ENCODE data around the gene CACYBP. TPM values are rescaled to one million over a fixed set of nuclear protein-coding genes. Genes with fewer than 3 reads are reported as not detected.

The CACYBP gene
- total RNA-seq, 1 experiment from 2014 or later, result 194 TPM

DNA sequence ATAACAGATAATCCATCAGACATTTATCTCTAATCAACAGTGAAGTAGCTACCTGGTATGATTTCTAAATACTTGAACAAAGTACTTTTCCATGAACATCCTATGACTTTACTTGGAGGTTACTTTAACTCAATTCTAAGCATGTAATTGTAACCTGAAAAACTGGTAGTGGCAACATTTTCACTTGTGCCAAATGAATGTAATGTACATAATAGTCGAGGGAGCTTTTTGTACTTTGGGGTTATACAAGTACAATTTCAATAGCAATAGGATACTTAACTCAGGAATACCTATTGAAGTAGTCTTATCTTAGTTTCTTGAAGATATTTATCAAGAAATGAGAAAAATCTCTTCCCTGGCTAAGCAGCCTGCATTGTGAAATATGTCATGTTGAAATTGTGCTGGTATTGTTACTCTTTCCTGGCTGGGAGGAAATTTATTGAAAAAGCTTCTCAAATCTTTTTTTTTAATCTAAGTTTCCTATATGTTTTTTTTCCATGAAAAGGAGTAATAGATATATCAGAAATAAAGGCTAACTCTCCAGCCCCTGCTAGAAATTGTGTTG is 33.7 kb upstream of the CACYBP start:
- Histone ChIP-seq H2AFZ (ENCODE audit: low read depth, low read length, poor library complexity, severe bottlenecking) (no peak overlapping the region), H3K4me1 (ENCODE audit: control insufficient read depth in 1 of 2, insufficient read depth in 2 of 2, low read length in 2 of 2) (peaks cover 0 to 2% of the 10 kb centered on the region in 2 experiments; a peak in 1 of 4 replicates), H3K36me3 (ENCODE audit: control insufficient read depth in 1 of 2, insufficient read depth in 2 of 2, low read length in 2 of 2) (no peaks in the 10 kb centered on the region), H3K4me2 (ENCODE audit: low read length) (no peak overlapping the region), H3K9me2 (ENCODE audit: insufficient read depth) (no peaks in the 10 kb centered on the region), H3K27me3 (ENCODE audit: insufficient read depth, low read length) (no peaks in the 10 kb centered on the region), H3K27ac (ENCODE audit: low read depth, low read length) (no peak overlapping the region), H3K9ac (ENCODE audit: low read length) (no peak overlapping the region), H4K20me1 (ENCODE audit: insufficient read depth) (no peaks in the 10 kb centered on the region), H3K4me3 (replicated peaks in 1 of 2; ENCODE audit: low read depth in 1 of 2, low read length in 2 of 2) (no peak overlapping the region), H3K79me2 (ENCODE audit: insufficient read depth, low read length) (no peaks in the 10 kb centered on the region), H3K9me3 (ENCODE audit: control insufficient read depth in 1 of 2, insufficient read depth in 1 of 2, low read depth in 1 of 2, low read length in 2 of 2) (no peaks in the 10 kb centered on the region)
- intact Hi-C loops (cut with micrococcal nuclease), result no loop called here
- no TSS peak for BruUV-seq (replicated peaks)
- no peak for DNase-seq (ENCODE audit: low read depth, low spot score)
- CTCF ChIA-PET, result no interaction called here
- ATAC-seq, result no peak
- RAD21 ChIA-PET (ENCODE audit: low non-redundant PET in 1 of 2, low total read pairs in 2 of 2, uncharacterized antibody in 2 of 2, unreplicated experiment in 2 of 2), result no interaction called here
- POLR2A ChIA-PET, result no interaction called here
- TF ChIP-seq FOSL1 (IDR thresholded peaks at IDR 0.05; ENCODE audit: low read depth), result no peak
- TF ChIP-seq, protein P1, sequence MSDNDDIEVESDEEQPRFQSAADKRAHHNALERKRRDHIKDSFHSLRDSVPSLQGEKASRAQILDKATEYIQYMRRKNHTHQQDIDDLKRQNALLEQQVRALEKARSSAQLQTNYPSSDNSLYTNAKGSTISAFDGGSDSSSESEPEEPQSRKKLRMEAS (IDR thresholded peaks at IDR 0.05), result no peak
- no peak for TF ChIP-seq CBX3 (IDR thresholded peaks at IDR 0.05; ENCODE audit: low read depth)
- TF ChIP-seq TCF7L2 (IDR thresholded peaks at IDR 0.05; ENCODE audit: borderline replicate concordance, extremely low read depth, insufficient read depth, insufficient read length), result no peak
- no peak for TF ChIP-seq POLR2A (IDR thresholded peaks at IDR 0.05; ENCODE audit: borderline replicate concordance, extremely low read depth, insufficient read depth, insufficient read length)
- no peak for TF ChIP-seq JUND (IDR thresholded peaks at IDR 0.05)
- no peak for TF ChIP-seq RAD21 (IDR thresholded peaks at IDR 0.05; ENCODE audit: low read depth)
- no peak for TF ChIP-seq ELF1 (IDR thresholded peaks at IDR 0.05; ENCODE audit: borderline replicate concordance, low read depth)
- no peak for TF ChIP-seq POLR2AphosphoS5 (IDR thresholded peaks at IDR 0.05; ENCODE audit: low read depth, low read length)
- TF ChIP-seq SIN3A (IDR thresholded peaks at IDR 0.05; ENCODE audit: low read depth), result no peak
- no peak for TF ChIP-seq ZNF274 (IDR thresholded peaks at IDR 0.05; ENCODE audit: low read depth, low read length)
- TF ChIP-seq ZFX (IDR thresholded peaks at IDR 0.05), result no peak
- no peak for TF ChIP-seq YY1 (IDR thresholded peaks at IDR 0.05; ENCODE audit: extremely low read depth, insufficient replicate concordance, low read depth, low read length)
- TF ChIP-seq, protein P2, sequence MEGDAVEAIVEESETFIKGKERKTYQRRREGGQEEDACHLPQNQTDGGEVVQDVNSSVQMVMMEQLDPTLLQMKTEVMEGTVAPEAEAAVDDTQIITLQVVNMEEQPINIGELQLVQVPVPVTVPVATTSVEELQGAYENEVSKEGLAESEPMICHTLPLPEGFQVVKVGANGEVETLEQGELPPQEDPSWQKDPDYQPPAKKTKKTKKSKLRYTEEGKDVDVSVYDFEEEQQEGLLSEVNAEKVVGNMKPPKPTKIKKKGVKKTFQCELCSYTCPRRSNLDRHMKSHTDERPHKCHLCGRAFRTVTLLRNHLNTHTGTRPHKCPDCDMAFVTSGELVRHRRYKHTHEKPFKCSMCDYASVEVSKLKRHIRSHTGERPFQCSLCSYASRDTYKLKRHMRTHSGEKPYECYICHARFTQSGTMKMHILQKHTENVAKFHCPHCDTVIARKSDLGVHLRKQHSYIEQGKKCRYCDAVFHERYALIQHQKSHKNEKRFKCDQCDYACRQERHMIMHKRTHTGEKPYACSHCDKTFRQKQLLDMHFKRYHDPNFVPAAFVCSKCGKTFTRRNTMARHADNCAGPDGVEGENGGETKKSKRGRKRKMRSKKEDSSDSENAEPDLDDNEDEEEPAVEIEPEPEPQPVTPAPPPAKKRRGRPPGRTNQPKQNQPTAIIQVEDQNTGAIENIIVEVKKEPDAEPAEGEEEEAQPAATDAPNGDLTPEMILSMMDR (IDR thresholded peaks at IDR 0.05 in 2 of 3, conservative IDR thresholded peaks at IDR 0.05 in 1 of 3; ENCODE audit: borderline replicate concordance in 1 of 3, insufficient read depth in 1 of 3, low read depth in 2 of 3, low read length in 2 of 3), result no peak
